ENCODE results near the gene CEP78.

The CEP78 gene

DNA sequence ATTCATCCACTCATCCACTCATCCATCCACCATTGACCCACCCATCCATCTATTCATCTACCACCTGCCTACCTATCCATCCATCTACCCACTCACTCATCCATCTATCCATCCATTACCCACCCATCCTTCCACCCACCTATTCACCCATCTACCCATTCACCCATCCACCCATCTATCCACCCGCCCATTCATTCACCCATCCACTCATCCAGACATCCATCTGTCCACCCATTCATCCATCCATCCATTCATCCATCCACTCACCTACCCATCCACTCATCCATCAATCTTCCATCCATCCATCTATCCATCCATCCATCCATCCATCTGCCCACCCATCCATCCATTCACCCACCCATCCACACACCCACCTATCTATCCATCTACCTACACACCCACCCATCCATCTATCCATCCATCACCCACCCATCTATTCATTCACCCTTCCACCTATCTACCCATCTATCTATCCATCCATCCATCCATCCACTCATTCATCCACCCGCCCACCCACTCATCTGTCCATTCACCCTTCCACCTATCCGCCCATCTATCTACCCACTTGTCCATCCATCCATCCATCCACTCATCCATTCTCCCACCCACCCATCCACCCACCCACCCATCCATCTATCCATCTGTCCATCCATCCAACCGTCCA, 84.3 kb downstream of the CEP78 start:
- H4K20me1 ChIP-seq (ENCODE audit: insufficient read depth, low read length, poor library complexity, severe bottlenecking), result no peaks in the 10 kb centered on the region
- no peak overlapping the region for H3K4me2 ChIP-seq (ENCODE audit: low read depth, low read length, poor library complexity, severe bottlenecking)
- TF ChIP-seq, protein P1, sequence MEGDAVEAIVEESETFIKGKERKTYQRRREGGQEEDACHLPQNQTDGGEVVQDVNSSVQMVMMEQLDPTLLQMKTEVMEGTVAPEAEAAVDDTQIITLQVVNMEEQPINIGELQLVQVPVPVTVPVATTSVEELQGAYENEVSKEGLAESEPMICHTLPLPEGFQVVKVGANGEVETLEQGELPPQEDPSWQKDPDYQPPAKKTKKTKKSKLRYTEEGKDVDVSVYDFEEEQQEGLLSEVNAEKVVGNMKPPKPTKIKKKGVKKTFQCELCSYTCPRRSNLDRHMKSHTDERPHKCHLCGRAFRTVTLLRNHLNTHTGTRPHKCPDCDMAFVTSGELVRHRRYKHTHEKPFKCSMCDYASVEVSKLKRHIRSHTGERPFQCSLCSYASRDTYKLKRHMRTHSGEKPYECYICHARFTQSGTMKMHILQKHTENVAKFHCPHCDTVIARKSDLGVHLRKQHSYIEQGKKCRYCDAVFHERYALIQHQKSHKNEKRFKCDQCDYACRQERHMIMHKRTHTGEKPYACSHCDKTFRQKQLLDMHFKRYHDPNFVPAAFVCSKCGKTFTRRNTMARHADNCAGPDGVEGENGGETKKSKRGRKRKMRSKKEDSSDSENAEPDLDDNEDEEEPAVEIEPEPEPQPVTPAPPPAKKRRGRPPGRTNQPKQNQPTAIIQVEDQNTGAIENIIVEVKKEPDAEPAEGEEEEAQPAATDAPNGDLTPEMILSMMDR (conservative IDR thresholded peaks at IDR 0.05; ENCODE audit: low read length), result no peak
- TF ChIP-seq EZH2phosphoT487 (IDR thresholded peaks at IDR 0.05; ENCODE audit: borderline replicate concordance), result no peak
- no peak overlapping the region for H3K9ac ChIP-seq (ENCODE audit: low read depth, low read length, poor library complexity, severe bottlenecking)
- no peaks in the 10 kb centered on the region for H3K79me2 ChIP-seq (ENCODE audit: insufficient read depth, low read length)
- H3K9me2 ChIP-seq (replicated peaks; ENCODE audit: low read depth, low read length), result no peaks in the 10 kb centered on the region
- no peaks in the 10 kb centered on the region for H3K36me3 ChIP-seq (ENCODE audit: insufficient read depth, low read length)
- H3K4me1 ChIP-seq (ENCODE audit: insufficient read depth, low read length, poor library complexity, severe bottlenecking), result no peaks in the 10 kb centered on the region
- H3F3A ChIP-seq (ENCODE audit: low read depth), result no peaks in the 10 kb centered on the region
- H2AFZ ChIP-seq (ENCODE audit: low read length), result no peak overlapping the region
- no peaks in the 10 kb centered on the region for H3K27me3 ChIP-seq (ENCODE audit: insufficient read depth, low read length, poor library complexity, severe bottlenecking)
- no peak overlapping the region for H3K4me3 ChIP-seq (ENCODE audit: low read length, poor library complexity, severe bottlenecking)
- no peaks in the 10 kb centered on the region for H3K9me3 ChIP-seq (ENCODE audit: insufficient read depth, low read depth, low read length)

DNA sequence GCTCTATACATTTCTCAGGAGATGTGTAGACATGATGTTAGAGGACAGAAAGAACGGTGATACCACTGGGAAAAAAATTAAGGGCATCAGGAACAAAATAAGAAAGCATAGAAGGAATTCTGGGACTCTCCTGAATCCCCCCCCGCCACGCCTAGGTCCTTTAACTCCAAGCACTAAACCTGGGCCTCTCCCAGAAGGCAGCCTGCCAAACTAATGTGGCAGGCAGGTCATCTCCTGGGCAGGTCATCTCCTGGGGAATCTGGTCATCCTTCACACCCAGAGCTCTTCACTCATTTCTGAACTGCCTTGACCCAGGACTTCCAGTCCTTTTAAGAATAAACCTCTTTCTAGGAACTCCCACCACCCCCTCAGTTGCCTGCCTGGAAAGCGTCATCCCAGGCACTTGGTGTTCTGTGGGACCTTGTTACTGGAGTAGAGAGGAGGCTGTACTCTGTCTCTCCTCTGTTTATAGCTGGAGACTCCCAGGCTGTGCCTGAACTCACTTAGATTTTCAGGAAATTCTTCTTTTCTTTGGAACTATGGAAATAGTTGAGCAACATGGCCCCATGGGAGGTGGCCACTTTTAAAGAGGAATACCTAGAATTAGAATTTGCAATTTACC, 85.1 kb downstream of the CEP78 start:
- H3K36me3 ChIP-seq (ENCODE audit: insufficient read depth, low read length), result no peaks in the 10 kb centered on the region
- H3K27me3 ChIP-seq (ENCODE audit: insufficient read depth, low read length, poor library complexity, severe bottlenecking), result no peaks in the 10 kb centered on the region
- H4K20me1 ChIP-seq (ENCODE audit: insufficient read depth, low read length, poor library complexity, severe bottlenecking), result no peaks in the 10 kb centered on the region
- no peaks in the 10 kb centered on the region for H3K4me1 ChIP-seq (ENCODE audit: insufficient read depth, low read length, poor library complexity, severe bottlenecking)
- no peak overlapping the region for H3K9ac ChIP-seq (ENCODE audit: low read depth, low read length, poor library complexity, severe bottlenecking)
- TF ChIP-seq, protein P1 (conservative IDR thresholded peaks at IDR 0.05; ENCODE audit: low read length), result no peak
- no peak for TF ChIP-seq EZH2phosphoT487 (IDR thresholded peaks at IDR 0.05; ENCODE audit: borderline replicate concordance)
- H3K9me2 ChIP-seq (replicated peaks; ENCODE audit: low read depth, low read length), result no peaks in the 10 kb centered on the region
- no peak overlapping the region for H2AFZ ChIP-seq (ENCODE audit: low read length)
- H3F3A ChIP-seq (ENCODE audit: low read depth), result no peaks in the 10 kb centered on the region
- H3K4me2 ChIP-seq (ENCODE audit: low read depth, low read length, poor library complexity, severe bottlenecking), result no peak overlapping the region
- no peaks in the 10 kb centered on the region for H3K9me3 ChIP-seq (ENCODE audit: insufficient read depth, low read depth, low read length)
- no peak overlapping the region for H3K4me3 ChIP-seq (ENCODE audit: low read length, poor library complexity, severe bottlenecking)
- no peaks in the 10 kb centered on the region for H3K79me2 ChIP-seq (ENCODE audit: insufficient read depth, low read length)

DNA sequence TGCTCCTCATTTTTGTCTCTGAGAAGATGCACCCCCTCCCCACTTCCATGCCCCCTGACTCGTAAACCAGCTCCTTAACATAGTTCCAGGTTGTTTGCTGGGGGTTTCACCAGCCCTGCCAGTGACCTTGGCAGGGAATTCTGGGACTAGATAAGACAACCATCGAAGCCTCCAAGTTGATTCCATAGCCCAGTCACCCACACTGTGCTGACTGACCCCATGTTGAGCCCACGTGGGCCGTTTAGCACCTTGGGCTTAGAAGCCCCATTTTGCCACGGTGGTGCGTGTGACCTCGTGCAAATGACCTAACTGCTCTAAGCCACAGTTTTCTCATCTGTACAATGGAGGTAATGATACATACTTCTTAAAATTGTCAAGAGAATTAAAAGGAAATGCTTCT, 85.6 kb downstream of the CEP78 start:
- no peaks in the 10 kb centered on the region for H3K36me3 ChIP-seq (ENCODE audit: insufficient read depth, low read length)

More for the DNA sequence above, 85.6 kb downstream of the CEP78 start:
- H3K27me3 ChIP-seq (ENCODE audit: insufficient read depth, low read length, poor library complexity, severe bottlenecking), result no peaks in the 10 kb centered on the region
- H3K79me2 ChIP-seq (ENCODE audit: insufficient read depth, low read length), result no peaks in the 10 kb centered on the region
- no peaks in the 10 kb centered on the region for H3K9me2 ChIP-seq (replicated peaks; ENCODE audit: low read depth, low read length)
- H3K4me1 ChIP-seq (ENCODE audit: insufficient read depth, low read length, poor library complexity, severe bottlenecking), result no peaks in the 10 kb centered on the region
- no peak overlapping the region for H3K4me2 ChIP-seq (ENCODE audit: low read depth, low read length, poor library complexity, severe bottlenecking)
- TF ChIP-seq EZH2phosphoT487 (IDR thresholded peaks at IDR 0.05; ENCODE audit: borderline replicate concordance), result no peak
- TF ChIP-seq, protein P1 (conservative IDR thresholded peaks at IDR 0.05; ENCODE audit: low read length), result no peak
- no peak overlapping the region for H3K4me3 ChIP-seq (ENCODE audit: low read length, poor library complexity, severe bottlenecking)
- H2AFZ ChIP-seq (ENCODE audit: low read length), result no peak overlapping the region
- H3K9me3 ChIP-seq (ENCODE audit: insufficient read depth, low read depth, low read length), result no peaks in the 10 kb centered on the region
- no peaks in the 10 kb centered on the region for H3F3A ChIP-seq (ENCODE audit: low read depth)
- H3K9ac ChIP-seq (ENCODE audit: low read depth, low read length, poor library complexity, severe bottlenecking), result no peak overlapping the region
- H4K20me1 ChIP-seq (ENCODE audit: insufficient read depth, low read length, poor library complexity, severe bottlenecking), result no peaks in the 10 kb centered on the region

Data from Loucy (cell line).